Activated effector memory CD4-positive, alpha-beta T cell treated with anti-CD3 and anti-CD28 coated beads, Interleukin-2, amount 50 U/mL, for 16 hours (primary cell): ENCODE data around the gene SERPINB2.
"Not testable (repeated sequence)": the region's sequence is repeated elsewhere in the genome, so short reads cannot be mapped to it uniquely, and the experiment has no call there.

ENCODE experiments used
- DNase-seq: peaks from one replicate; pipeline ENCODE4 v3.0.0-alpha.2; 2020

The SERPINB2 gene

GRCh38 chr18:63940543-63941050 lies 53.1 kb downstream of the SERPINB2 start:
- not testable (repeated sequence) for DNase-seq

DNA sequence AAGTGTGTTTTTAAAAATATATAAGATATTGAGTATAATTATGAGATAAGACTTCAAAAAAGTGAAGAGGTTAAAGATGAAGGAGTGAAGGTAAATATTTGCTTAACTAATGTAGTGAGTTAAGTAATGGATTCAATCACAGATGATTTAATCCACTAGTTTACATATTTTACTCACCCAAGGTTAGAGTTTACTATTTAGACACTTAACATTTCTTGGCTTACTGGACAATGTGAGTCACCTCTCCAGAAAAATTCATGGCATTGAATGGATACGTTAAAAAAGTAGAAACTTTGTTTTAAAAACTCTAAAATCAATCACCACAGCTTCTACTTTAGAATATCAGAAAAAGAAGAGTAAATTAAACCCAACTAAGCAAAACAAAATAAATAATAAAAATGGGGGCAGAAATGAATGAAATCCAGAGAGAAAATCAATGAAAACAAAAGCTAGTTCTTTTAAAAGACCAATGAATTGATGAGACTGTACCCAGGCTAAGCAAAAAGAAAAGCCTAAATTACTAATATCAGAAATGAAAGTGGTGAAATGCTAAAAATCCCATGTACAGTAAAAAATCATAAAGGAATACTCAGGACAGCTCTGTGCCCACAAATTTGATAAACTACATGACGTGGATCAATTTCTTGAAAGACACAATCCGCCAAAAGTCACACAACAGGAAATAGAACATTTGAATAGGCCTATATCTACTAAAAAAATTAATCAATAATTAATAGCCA lies 59.7 kb downstream of the SERPINB2 start:
- no peak for DNase-seq

DNA sequence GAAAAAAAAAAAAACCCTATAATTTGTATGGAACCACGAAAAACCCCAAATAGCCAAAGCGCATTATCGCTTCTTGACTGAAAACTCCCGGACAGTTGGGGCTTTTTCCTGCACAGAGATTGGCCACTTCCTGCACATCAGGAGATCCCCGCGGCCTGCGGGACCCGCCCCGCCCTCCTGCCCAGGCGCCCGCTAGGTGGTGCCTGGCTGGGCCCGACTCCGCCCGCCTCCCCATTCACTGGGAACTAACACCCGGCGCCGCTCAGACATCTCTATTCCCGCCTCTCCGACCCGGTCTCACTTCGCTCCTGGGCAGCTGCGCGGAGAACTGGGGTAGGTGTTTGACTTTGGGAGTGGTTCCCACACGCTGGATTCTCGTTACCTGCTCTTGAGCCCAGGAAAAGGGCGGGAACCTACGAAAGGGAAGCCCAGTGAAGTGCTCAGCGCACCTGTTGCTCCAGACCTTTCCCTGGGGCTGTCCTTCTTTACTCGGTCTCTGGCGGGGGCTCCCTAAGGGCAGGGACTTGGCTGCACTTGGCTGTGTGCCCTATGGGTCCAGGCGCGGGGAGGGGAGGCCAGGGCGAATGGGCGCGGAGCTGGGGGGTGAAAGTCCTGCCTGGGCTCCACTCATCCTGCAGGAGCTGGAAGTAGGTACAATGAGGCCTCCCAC lies 61.7 kb downstream of the SERPINB2 start, which contains the start of gene HMSD:
HMSD (plus strand) TSS at position 234 of the 670 bp plus-strand sequence. CDS start 4,155 bp downstream, outside the sequence.
- peak; percentile 87 for DNase-seq

- no peak for DNase-seq
Measured at GRCh38 chr18:63951302-63951705, 63.8 kb downstream of the SERPINB2 start.
